Suprapubic skin (tissue), 4 donors: ENCODE results near the gene ADH5.

Source experiments
- EP300 ChIP-seq: sonication (generic); formaldehyde crosslinking; IDR thresholded peaks from one replicate; pipeline ENCODE4 v1.6.1; 2017; ENCODE audit warnings: antibody characterized with exemption
- POLR2AphosphoS5 ChIP-seq, 3 donors: sonication (generic); formaldehyde crosslinking; IDR thresholded peaks; one replicate each; pipeline ENCODE4 v1.6.1; 2017; ENCODE audit warnings: antibody characterized with exemption in 3 of 3
- TF ChIP-seq, protein P1 (sequence below), 2 donors: fragments of 200-600 bp in 1 of 2; fragments of 450-650 bp in 1 of 2; sonication (generic) in 1 of 2; IDR thresholded peaks; one replicate each; pipeline ENCODE4 v1.5.1; 2016 to 2019; ENCODE audit warnings: antibody characterized with exemption in 2 of 2, mild to moderate bottlenecking in 1 of 2, moderate library complexity in 1 of 2

DNA sequence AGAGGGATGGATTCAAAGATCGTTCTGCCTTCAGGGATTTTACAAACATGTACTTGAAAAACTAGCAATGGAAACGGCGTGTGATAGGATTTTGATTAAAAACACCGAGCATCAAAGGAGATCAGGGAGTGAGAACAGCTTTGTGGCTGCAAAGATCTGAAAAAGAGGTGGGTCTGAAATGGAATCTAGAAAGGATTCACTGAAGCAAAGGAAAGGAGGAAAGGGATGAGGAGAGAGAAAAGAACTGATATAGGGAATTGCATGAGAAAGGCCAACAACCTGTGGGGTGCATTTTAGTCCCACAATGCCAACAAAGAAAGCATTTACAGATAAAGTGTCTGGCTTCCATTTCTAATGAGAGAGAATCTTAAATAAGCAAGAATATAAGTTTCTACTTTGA is 32.4 kb upstream of the ADH5 start:
- TF ChIP-seq, protein P1, sequence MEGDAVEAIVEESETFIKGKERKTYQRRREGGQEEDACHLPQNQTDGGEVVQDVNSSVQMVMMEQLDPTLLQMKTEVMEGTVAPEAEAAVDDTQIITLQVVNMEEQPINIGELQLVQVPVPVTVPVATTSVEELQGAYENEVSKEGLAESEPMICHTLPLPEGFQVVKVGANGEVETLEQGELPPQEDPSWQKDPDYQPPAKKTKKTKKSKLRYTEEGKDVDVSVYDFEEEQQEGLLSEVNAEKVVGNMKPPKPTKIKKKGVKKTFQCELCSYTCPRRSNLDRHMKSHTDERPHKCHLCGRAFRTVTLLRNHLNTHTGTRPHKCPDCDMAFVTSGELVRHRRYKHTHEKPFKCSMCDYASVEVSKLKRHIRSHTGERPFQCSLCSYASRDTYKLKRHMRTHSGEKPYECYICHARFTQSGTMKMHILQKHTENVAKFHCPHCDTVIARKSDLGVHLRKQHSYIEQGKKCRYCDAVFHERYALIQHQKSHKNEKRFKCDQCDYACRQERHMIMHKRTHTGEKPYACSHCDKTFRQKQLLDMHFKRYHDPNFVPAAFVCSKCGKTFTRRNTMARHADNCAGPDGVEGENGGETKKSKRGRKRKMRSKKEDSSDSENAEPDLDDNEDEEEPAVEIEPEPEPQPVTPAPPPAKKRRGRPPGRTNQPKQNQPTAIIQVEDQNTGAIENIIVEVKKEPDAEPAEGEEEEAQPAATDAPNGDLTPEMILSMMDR (IDR thresholded peaks at IDR 0.05): no peak
- TF ChIP-seq EP300 (no peak), POLR2AphosphoS5 (IDR thresholded peaks at IDR 0.05) (no peak)
